NCI-H524 (cell line): ENCODE measurements around the gene EFHD1.
"Not testable (repeated sequence)": the region's sequence is repeated elsewhere in the genome, so short reads cannot be mapped to it uniquely, and the experiment has no call there.

Experiments used
- DNase-seq, 2 experiments: peaks; one replicate each; lab custom pipeline; 2025; lab: John Stamatoyannopoulos, UW

EFHD1 gene

GRCh38 chr2:232691117-232691516 is 57.7 kb downstream of the EFHD1 start:
- not testable (repeated sequence) for DNase-seq

GRCh38 chr2:232693344-232693743 is 59.9 kb downstream of the EFHD1 start:
- DNase-seq, result no peak

- peak in 1 of 2 experiments; percentile 38 for DNase-seq
Observed at GRCh38 chr2:232696609-232697058, 63.2 kb downstream of the EFHD1 start.

GRCh38 chr2:232697059-232697806 is 63.8 kb downstream of the EFHD1 start, which contains the start of gene GIGYF2:
GIGYF2 (plus strand) TSS chr2:232697331; CDS start chr2:232735198, 37,867 bp downstream.
- peak; percentile 85 to 91 for DNase-seq

- DNase-seq, result no peak
Observed at GRCh38 chr2:232697807-232698110, 64.4 kb downstream of the EFHD1 start.

GRCh38 chr2:232698556-232699091 is 65.2 kb downstream of the EFHD1 start:
- DNase-seq, result no peak

- no peak for DNase-seq
Observed at GRCh38 chr2:232699110-232699509, 65.7 kb downstream of the EFHD1 start.

- no peak for DNase-seq
Observed at GRCh38 chr2:232700154-232700553, 66.8 kb downstream of the EFHD1 start.

- DNase-seq, result no peak
Observed at GRCh38 chr2:232707076-232707475, 73.7 kb downstream of the EFHD1 start.

GRCh38 chr2:232713505-232713904 is 80.1 kb downstream of the EFHD1 start:
- no peak for DNase-seq

GRCh38 chr2:232714969-232715368 is 81.6 kb downstream of the EFHD1 start:
- no peak for DNase-seq

- not testable (repeated sequence) for DNase-seq
Observed at GRCh38 chr2:232720056-232720455, 86.7 kb downstream of the EFHD1 start.

GRCh38 chr2:232721261-232721660 is 87.9 kb downstream of the EFHD1 start:
- no peak for DNase-seq

GRCh38 chr2:232721882-232722281 is 88.5 kb downstream of the EFHD1 start:
- DNase-seq, result no peak

- no peak for DNase-seq
Observed at GRCh38 chr2:232723027-232723426, 89.6 kb downstream of the EFHD1 start.

GRCh38 chr2:232728785-232729184 is 95.4 kb downstream of the EFHD1 start:
- DNase-seq, result no peak

GRCh38 chr2:232731470-232731869 is 98.1 kb downstream of the EFHD1 start:
- no peak for DNase-seq
